K562 (cell line): ENCODE measurements around the gene PGD. TPM values are rescaled to one million over a fixed set of nuclear protein-coding genes. Genes with fewer than 3 reads are reported as not detected.

Experiments used
- ARHGAP35 ChIP-seq: fragments of 450-650 bp; IDR thresholded peaks from 2 replicates; pipeline ENCODE4 v1.6.1; 2018; ENCODE audit not compliant: partially characterized antibody
- CBX3 ChIP-seq, 2 experiments: IDR thresholded peaks; 1 replicate in 1 of 2; 2 replicates in 1 of 2; pipeline ENCODE4 v1.6.1; 2012; ENCODE audit warnings: inconsistent platforms in 2 of 2, low read length in 2 of 2, borderline replicate concordance in 1 of 2, control low read depth in 1 of 2
- CEBPG ChIP-seq, 3 experiments: fragments of 200-800 bp in 1 of 3; sonication (Bioruptor generic) in 1 of 3; sonication (generic) in 1 of 3; formaldehyde crosslinking in 1 of 3; IDR thresholded peaks in 2 of 3; conservative IDR thresholded peaks in 1 of 3; 2 replicates each; pipeline versions ENCODE4 v1.6.1 to v1.8.0; 2016 to 2022; ENCODE audit warnings: missing compliant biosample characterization in 2 of 3, missing genetic modification characterization in 2 of 3, mild to moderate bottlenecking in 1 of 3, missing genetic modification reagents in 1 of 3
- EHMT2 ChIP-seq: fragments of 450-650 bp; IDR thresholded peaks from 2 replicates; pipeline ENCODE4 v1.6.1; 2018; ENCODE audit warnings: antibody characterized with exemption
- MAZ ChIP-seq, 2 experiments: fragments of 450-650 bp in 1 of 2; sonication (generic) in 1 of 2; formaldehyde crosslinking; IDR thresholded peaks in 1 of 2; conservative IDR thresholded peaks in 1 of 2; 2 replicates each; pipeline versions ENCODE4 v1.4.0 to v1.5.0; 2020; ENCODE audit warnings: mild to moderate bottlenecking in 1 of 2, missing genetic modification reagents in 1 of 2
- POLR2A ChIP-seq: fragments of 450-650 bp; conservative IDR thresholded peaks from 2 replicates; pipeline ENCODE4 v1.6.1; 2016
- SMARCA4 ChIP-seq: fragments of 450-650 bp; IDR thresholded peaks from 2 replicates; pipeline ENCODE4 v1.6.1; 2016
- ZNF184 ChIP-seq: sonication (generic); formaldehyde crosslinking; IDR thresholded peaks from 2 replicates; pipeline ENCODE4 v1.5.0; 2020; ENCODE audit warnings: missing genetic modification reagents
- ZNF311 ChIP-seq: fragments of 250-450 bp; sonication (Bioruptor Pico); IDR thresholded peaks from 2 replicates; pipeline ENCODE4 v1.4.0; 2020; ENCODE audit warnings: mild to moderate bottlenecking, moderate library complexity
- ZNF324 ChIP-seq: fragments of 250-450 bp; sonication (Bioruptor Pico); IDR thresholded peaks from 2 replicates; pipeline ENCODE4 v1.4.0; 2020; ENCODE audit warnings: mild to moderate bottlenecking
- ZNF436 ChIP-seq: fragments of 250-450, 450-650 bp; sonication (Bioruptor Pico); formaldehyde crosslinking; IDR thresholded peaks from 2 replicates; pipeline ENCODE4 v1.7.0; 2020; ENCODE audit warnings: mild to moderate bottlenecking
- polyA plus RNA-seq, 8 experiments: library from polyadenylated mRNA; depleted of rRNA in 4 of 8; stranded (reverse) in 5 of 8; unstranded in 3 of 8; fragments of >200 nt; fragmentation: Nextera tagmentation in 2 of 8; fragmentation: Illumina TruSeq in 1 of 8; extraction: Ambion mirVana in 2 of 8; extraction: Trizol in 1 of 8; gene quantifications; 2 replicates each; pipeline versions ENCODE4 v1.2.1 to v1.2.3, GENCODE V29; 2011 to 2014; ENCODE audit warnings: inconsistent platforms in 1 of 8, missing spikeins in 1 of 8
- total RNA-seq, 7 experiments: library from RNA; depleted of rRNA in 6 of 7; stranded (reverse); fragments of >200 nt in 6 of 7; fragmentation: Illumina TruSeq in 2 of 7; extraction: Trizol in 2 of 7; gene quantifications; 2 replicates each; pipeline versions ENCODE4 v1.2.1 to v1.2.3, GENCODE V29; 2011 to 2021; ENCODE audit warnings: low replicate concordance in 1 of 7
- TF ChIP-seq, protein P1 (sequence below): fragments of 450-650 bp; IDR thresholded peaks from 2 replicates; pipeline ENCODE4 v1.6.1; 2018; ENCODE audit warnings: mild to moderate bottlenecking, low read depth; ENCODE audit not compliant: partially characterized antibody
- TF ChIP-seq, protein P2 (sequence below): sonication (generic); formaldehyde crosslinking; IDR thresholded peaks from 2 replicates; pipeline ENCODE4 v1.8.0; 2022; ENCODE audit warnings: mild to moderate bottlenecking, missing genetic modification reagents
- TF ChIP-seq, protein P3 (sequence below): fragments of 250-450 bp; sonication (Bioruptor Pico); IDR thresholded peaks from 2 replicates; pipeline ENCODE4 v1.8.0; 2021; ENCODE audit warnings: borderline replicate concordance, mild to moderate bottlenecking, moderate library complexity; ENCODE audit not compliant: poor library complexity, severe bottlenecking
- TF ChIP-seq, protein P4 (sequence below): fragments of 450-650 bp; IDR thresholded peaks from 2 replicates; pipeline ENCODE4 v1.6.1; 2017; ENCODE audit warnings: mild to moderate bottlenecking, moderate library complexity

Gene PGD
- total and polyA plus RNA-seq, 9 of the 15 experiments (the other 6 are each of a cell fraction or from before 2014, with no cell fraction given): 177 to 542 (median 270) TPM

DNA sequence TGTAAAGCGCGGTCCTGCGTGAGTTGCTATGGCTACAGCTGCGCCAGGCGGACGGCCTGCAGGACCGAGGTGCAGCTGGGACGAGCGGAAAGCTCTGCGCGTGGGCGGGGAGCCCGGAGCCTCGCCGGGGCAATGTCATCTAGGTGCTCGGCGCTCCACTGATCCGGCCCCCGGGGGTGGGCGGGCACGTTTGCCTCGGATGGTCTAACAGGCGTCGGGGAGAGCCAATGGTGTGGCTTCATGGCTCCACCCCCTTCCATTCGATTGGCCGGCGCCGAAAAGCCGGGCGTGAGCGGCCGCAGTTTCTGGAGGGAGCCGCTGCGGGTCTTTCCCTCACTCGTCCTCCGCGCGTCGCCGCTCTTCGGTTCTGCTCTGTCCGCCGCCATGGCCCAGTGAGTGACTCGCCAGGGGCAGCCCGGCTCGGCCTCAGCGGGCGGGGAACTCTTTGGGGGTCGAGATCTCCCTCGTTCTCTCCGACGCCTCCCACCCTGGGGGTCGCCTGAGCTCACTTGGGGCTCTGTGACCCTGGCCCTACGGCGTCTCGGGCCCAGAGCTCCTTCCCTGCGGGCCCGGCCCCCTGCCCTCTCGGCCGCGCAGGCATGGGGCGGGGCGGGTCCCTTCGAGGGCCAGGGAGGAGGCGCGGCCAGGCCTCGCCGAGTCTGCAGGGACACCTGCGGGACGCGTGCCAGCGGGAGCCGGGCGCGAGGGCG, at the start of gene PGD (continued):
- TF ChIP-seq, protein P1, sequence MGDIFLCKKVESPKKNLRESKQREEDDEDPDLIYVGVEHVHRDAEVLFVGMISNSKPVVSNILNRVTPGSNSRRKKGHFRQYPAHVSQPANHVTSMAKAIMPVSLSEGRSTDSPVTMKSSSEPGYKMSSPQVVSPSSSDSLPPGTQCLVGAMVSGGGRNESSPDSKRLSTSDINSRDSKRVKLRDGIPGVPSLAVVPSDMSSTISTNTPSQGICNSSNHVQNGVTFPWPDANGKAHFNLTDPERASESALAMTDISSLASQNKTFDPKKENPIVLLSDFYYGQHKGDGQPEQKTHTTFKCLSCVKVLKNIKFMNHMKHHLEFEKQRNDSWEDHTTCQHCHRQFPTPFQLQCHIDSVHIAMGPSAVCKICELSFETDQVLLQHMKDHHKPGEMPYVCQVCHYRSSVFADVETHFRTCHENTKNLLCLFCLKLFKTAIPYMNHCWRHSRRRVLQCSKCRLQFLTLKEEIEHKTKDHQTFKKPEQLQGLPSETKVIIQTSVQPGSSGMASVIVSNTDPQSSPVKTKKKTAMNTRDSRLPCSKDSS: no peak
- no peak for TF ChIP-seq ZNF324 (CRISPR knock-in tag)
- peak; percentile 93 to 98 for TF ChIP-seq MAZ (CRISPR knock-in tag; conservative IDR thresholded peaks at IDR 0.05 in 1 of 2, IDR thresholded peaks at IDR 0.05 in 1 of 2)
- TF ChIP-seq ARHGAP35: no peak
- TF ChIP-seq ZNF311 (CRISPR knock-in tag): no peak
- peak; percentile 98 for TF ChIP-seq POLR2A
- TF ChIP-seq, protein P2, sequence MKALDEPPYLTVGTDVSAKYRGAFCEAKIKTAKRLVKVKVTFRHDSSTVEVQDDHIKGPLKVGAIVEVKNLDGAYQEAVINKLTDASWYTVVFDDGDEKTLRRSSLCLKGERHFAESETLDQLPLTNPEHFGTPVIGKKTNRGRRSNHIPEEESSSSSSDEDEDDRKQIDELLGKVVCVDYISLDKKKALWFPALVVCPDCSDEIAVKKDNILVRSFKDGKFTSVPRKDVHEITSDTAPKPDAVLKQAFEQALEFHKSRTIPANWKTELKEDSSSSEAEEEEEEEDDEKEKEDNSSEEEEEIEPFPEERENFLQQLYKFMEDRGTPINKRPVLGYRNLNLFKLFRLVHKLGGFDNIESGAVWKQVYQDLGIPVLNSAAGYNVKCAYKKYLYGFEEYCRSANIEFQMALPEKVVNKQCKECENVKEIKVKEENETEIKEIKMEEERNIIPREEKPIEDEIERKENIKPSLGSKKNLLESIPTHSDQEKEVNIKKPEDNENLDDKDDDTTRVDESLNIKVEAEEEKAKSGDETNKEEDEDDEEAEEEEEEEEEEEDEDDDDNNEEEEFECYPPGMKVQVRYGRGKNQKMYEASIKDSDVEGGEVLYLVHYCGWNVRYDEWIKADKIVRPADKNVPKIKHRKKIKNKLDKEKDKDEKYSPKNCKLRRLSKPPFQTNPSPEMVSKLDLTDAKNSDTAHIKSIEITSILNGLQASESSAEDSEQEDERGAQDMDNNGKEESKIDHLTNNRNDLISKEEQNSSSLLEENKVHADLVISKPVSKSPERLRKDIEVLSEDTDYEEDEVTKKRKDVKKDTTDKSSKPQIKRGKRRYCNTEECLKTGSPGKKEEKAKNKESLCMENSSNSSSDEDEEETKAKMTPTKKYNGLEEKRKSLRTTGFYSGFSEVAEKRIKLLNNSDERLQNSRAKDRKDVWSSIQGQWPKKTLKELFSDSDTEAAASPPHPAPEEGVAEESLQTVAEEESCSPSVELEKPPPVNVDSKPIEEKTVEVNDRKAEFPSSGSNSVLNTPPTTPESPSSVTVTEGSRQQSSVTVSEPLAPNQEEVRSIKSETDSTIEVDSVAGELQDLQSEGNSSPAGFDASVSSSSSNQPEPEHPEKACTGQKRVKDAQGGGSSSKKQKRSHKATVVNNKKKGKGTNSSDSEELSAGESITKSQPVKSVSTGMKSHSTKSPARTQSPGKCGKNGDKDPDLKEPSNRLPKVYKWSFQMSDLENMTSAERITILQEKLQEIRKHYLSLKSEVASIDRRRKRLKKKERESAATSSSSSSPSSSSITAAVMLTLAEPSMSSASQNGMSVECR (CRISPR knock-in tag): peak; percentile 97
- no peak for TF ChIP-seq SMARCA4
- TF ChIP-seq, protein P3, sequence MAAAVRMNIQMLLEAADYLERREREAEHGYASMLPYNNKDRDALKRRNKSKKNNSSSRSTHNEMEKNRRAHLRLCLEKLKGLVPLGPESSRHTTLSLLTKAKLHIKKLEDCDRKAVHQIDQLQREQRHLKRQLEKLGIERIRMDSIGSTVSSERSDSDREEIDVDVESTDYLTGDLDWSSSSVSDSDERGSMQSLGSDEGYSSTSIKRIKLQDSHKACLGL: no peak
- TF ChIP-seq, protein P4, sequence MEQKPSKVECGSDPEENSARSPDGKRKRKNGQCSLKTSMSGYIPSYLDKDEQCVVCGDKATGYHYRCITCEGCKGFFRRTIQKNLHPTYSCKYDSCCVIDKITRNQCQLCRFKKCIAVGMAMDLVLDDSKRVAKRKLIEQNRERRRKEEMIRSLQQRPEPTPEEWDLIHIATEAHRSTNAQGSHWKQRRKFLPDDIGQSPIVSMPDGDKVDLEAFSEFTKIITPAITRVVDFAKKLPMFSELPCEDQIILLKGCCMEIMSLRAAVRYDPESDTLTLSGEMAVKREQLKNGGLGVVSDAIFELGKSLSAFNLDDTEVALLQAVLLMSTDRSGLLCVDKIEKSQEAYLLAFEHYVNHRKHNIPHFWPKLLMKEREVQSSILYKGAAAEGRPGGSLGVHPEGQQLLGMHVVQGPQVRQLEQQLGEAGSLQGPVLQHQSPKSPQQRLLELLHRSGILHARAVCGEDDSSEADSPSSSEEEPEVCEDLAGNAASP: no peak
- TF ChIP-seq ZNF436: no peak
- no peak for TF ChIP-seq ZNF184 (CRISPR knock-in tag)
- TF ChIP-seq CEBPG (CRISPR knock-in tag; IDR thresholded peaks at IDR 0.05): peak; percentile 13; the same call in 1 of the 2 replicates
- TF ChIP-seq CEBPG (tag; conservative IDR thresholded peaks at IDR 0.05 in 1 of 2, IDR thresholded peaks at IDR 0.05 in 1 of 2): no peak
- no peak for TF ChIP-seq EHMT2
- TF ChIP-seq CBX3 (IDR thresholded peaks at IDR 0.05; ENCODE audit: borderline replicate concordance in 1 of 2, low read length in 2 of 2): peak in 1 of 2 experiments; percentile 74; a peak in 1 of 3 replicates
